CD4-positive, alpha-beta T cell treated with Interleukin-4 for 1 hour (primary cell): ENCODE results near the gene ATP2C1.

Experiments used
- DNase-seq, 2 donors: peaks; one replicate each; pipeline ENCODE4 v3.0.0-alpha.2; 2020 to 2022

ATP2C1 gene

GRCh38 chr3:130895690-130896488 is 2.0 kb downstream of the ATP2C1 start:
- DNase-seq: no peak

- no peak for DNase-seq
Measured at GRCh38 chr3:130897316-130897715, 3.4 kb downstream of the ATP2C1 start.

- DNase-seq: no peak
Measured at GRCh38 chr3:130900959-130901358, 7.1 kb downstream of the ATP2C1 start.

GRCh38 chr3:130901463-130902204 is 7.8 kb downstream of the ATP2C1 start:
- DNase-seq: no peak

- no peak for DNase-seq
Measured at GRCh38 chr3:130903412-130903908, 9.6 kb downstream of the ATP2C1 start.

GRCh38 chr3:130904491-130904890 is 10.6 kb downstream of the ATP2C1 start:
- no peak for DNase-seq

GRCh38 chr3:130905551-130905950 is 11.7 kb downstream of the ATP2C1 start:
- no peak for DNase-seq

GRCh38 chr3:130906374-130906995 is 12.6 kb downstream of the ATP2C1 start:
- peak in 1 of 2 donors; percentile 24 for DNase-seq

- no peak for DNase-seq
Measured at GRCh38 chr3:130907500-130907899, 13.6 kb downstream of the ATP2C1 start.

- peak in 1 of 2 donors; percentile 19 for DNase-seq
Measured at GRCh38 chr3:130907966-130908365, 14.1 kb downstream of the ATP2C1 start.

GRCh38 chr3:130915567-130916292 is 21.8 kb downstream of the ATP2C1 start:
- DNase-seq: no peak

GRCh38 chr3:130916507-130917167 is 22.8 kb downstream of the ATP2C1 start:
- no peak for DNase-seq

GRCh38 chr3:130918328-130918727 is 24.4 kb downstream of the ATP2C1 start:
- DNase-seq: no peak

GRCh38 chr3:130925628-130926027 is 31.7 kb downstream of the ATP2C1 start:
- peak in 1 of 2 donors; percentile 13 for DNase-seq

- DNase-seq: no peak
Measured at GRCh38 chr3:130926504-130926903, 32.6 kb downstream of the ATP2C1 start.

GRCh38 chr3:130929804-130930203 is 35.9 kb downstream of the ATP2C1 start:
- no peak for DNase-seq

GRCh38 chr3:130932979-130933378 is 39.1 kb downstream of the ATP2C1 start:
- DNase-seq: no peak

GRCh38 chr3:130933801-130934345 is 40.0 kb downstream of the ATP2C1 start:
- DNase-seq: no peak

GRCh38 chr3:130934442-130935089 is 40.7 kb downstream of the ATP2C1 start:
- DNase-seq: no peak

- DNase-seq: no peak
Measured at GRCh38 chr3:130935761-130936492, 42.0 kb downstream of the ATP2C1 start.

- no peak for DNase-seq
Measured at GRCh38 chr3:130939753-130940152, 45.9 kb downstream of the ATP2C1 start.
